Esophagus squamous epithelium (tissue), 4 donors: Measurements from ENCODE around the gene RASAL2.

ENCODE experiments used
- POLR2A ChIP-seq, 4 donors: fragments of 450-650 bp; IDR thresholded peaks; one replicate each; pipeline ENCODE4 v1.6.1; 2017; ENCODE audit warnings: antibody characterized with exemption in 4 of 4, mild to moderate bottlenecking in 4 of 4, moderate library complexity in 3 of 4
- TF ChIP-seq, protein P1 (sequence below), 6 experiments: fragments of 450-650 bp in 4 of 6; fragments of 200-600 bp in 2 of 6; sonication (generic) in 2 of 6; IDR thresholded peaks; one replicate each; pipeline ENCODE4 v1.5.1; 2016 to 2019; ENCODE audit warnings: antibody characterized with exemption in 6 of 6, mild to moderate bottlenecking in 4 of 6, moderate library complexity in 4 of 6

DNA sequence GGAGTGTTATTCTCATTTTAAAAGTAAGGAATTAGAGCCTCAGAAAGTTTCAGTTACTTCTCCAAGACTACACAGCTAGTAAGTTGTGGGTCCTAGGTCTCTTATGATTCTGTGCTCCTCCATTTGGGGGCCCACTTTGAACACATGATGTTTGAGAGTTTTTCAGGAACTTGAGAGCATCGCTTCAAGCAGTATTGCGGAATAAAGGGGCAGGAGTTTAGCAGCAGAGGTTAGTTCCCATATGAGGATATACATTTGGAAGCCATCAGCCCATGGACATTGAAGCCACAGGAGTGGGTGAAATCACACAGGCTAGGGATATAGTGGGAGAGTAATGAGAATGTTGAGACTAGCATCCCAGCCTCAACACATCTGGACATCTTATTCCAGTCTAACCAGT lies 143.2 kb downstream of the RASAL2 start:
- TF ChIP-seq, protein P1, sequence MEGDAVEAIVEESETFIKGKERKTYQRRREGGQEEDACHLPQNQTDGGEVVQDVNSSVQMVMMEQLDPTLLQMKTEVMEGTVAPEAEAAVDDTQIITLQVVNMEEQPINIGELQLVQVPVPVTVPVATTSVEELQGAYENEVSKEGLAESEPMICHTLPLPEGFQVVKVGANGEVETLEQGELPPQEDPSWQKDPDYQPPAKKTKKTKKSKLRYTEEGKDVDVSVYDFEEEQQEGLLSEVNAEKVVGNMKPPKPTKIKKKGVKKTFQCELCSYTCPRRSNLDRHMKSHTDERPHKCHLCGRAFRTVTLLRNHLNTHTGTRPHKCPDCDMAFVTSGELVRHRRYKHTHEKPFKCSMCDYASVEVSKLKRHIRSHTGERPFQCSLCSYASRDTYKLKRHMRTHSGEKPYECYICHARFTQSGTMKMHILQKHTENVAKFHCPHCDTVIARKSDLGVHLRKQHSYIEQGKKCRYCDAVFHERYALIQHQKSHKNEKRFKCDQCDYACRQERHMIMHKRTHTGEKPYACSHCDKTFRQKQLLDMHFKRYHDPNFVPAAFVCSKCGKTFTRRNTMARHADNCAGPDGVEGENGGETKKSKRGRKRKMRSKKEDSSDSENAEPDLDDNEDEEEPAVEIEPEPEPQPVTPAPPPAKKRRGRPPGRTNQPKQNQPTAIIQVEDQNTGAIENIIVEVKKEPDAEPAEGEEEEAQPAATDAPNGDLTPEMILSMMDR (IDR thresholded peaks at IDR 0.05): no peak
- TF ChIP-seq POLR2A (IDR thresholded peaks at IDR 0.05): no peak
